Ramos (cell line): Measurements from ENCODE around the gene KIAA1217.
"Not testable (repeated sequence)": the region's sequence is repeated elsewhere in the genome, so short reads cannot be mapped to it uniquely, and the experiment has no call there.

ENCODE experiments used
- in situ Hi-C: fragments of 300-500 bp; cut with MboI; formaldehyde crosslinking; loops from one replicate; pipeline ENCODE4 v1.14.3; 2022; ENCODE audit warnings: low sequenced_read_pairs; ENCODE audit not compliant: unreplicated experiment

The KIAA1217 gene

GRCh38 chr10:24324651-24325050 lies 115.7 kb downstream of the KIAA1217 start:
- in situ Hi-C loops: no loop called here

DNA sequence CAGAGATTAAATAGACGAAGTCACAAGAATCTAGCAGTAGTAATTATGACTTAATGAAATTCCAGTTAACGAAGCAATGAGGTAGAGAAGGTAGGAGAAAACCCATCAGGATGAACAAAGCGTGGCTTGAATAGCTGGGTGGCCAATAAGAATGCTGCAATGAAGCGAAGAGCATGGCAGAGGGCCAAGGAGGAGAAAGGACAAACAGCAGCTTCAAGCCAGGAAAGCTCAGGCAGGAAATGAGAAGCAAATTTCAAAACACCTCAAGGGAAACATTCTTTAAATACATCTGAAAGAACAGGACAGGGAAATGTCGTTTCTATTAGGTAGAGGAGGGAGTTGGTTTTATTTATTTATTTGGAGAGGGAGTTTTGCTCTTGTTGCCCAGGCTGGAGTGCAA lies 122.5 kb downstream of the KIAA1217 start:
- in situ Hi-C loops: no loop called here

GRCh38 chr10:24333736-24334135 lies 124.8 kb downstream of the KIAA1217 start:
- in situ Hi-C loops: no loop called here

DNA sequence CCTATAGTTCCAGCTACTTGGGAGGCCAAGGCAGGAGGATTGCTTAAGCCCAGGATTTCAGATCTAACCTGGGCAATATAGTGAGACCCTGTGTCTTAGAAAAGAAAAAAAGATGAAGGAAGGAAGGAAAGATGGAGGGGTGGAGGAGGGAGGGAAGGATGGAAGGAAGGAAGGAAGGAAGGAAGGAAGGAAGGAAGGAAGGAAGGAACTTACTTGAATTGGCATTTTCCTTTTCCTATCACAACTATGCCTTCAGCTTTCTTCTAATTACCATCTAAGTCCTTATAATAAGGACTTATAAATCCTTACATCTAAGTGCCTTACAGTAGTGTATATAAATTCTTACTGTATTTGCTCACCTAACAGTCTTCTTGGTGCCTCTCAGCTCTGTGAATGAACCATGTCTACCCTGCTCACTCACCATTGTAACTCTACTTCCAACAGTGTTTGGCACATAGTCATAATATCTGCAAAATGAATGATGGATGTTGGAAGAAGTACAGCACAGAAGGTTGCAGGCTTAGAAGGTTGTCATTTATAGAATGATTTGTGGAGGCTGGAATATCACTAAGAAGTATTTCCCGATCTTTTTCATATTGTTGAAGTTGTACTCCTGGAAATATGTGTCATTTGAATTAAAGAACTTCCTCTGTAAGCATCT lies 125.5 kb downstream of the KIAA1217 start:
- in situ Hi-C loops: no loop called here

DNA sequence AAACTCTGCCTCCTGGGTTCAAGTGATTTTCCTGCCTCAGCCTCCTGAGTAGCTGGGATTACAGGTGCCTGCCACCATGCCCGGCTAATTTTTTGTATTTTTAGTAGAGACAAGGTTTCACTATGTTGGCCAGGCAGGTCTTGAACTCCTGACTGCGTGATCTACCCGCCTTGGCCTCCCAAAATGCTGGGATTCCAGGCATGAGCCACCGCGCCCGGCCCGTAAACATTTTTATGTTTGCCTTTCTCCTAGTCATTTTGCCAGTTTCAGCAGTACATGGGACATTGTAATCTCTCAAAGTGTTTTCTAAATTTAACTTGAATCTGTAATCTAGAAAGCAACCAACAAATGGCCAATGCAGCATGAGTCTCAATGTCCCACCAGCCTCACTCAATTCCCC lies 128.8 kb downstream of the KIAA1217 start:
- in situ Hi-C loops: not testable (repeated sequence)

- in situ Hi-C loops: no loop called here
Observed at GRCh38 chr10:24339387-24339786, 130.4 kb downstream of the KIAA1217 start.

- in situ Hi-C loops: no loop called here
Observed at GRCh38 chr10:24340446-24340845, 131.5 kb downstream of the KIAA1217 start.

DNA sequence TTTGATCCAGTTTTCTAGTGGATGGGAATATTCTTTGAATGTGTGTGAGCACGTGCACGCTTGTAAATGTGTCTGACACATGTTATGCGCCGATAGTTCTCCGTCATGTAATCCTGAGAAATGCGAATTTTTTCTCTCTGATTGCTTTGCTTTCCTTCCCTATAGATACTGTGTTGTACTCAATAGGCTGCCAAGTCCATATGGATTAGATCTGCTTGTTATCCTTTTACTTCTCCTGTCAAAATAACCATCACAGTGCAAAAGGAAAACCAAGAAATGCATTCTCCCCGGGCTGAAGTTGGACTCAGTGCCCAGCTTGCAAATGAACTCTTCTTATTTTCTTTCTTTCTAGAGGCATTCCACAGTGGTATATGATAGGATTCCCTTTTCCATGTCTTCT lies 131.9 kb downstream of the KIAA1217 start:
- in situ Hi-C loops: no loop called here

DNA sequence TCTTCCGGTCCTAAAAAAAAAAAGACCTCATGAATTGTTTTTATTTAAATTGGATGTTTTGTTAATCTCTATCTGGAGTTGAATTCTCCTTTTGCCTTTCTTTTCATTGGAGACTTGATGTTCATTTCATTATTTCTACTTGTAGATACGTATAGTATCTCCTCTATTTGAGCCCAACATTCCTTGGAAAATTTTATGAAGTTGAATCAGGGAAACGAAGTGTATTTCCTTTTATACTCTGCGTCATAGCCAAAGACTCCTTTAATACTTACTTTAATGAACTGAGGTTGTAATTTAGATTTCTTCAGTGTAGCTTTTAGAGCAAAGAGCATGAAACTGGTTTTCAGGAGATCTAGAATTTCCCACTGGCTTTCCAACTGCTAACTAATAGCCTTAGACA lies 132.4 kb downstream of the KIAA1217 start:
- in situ Hi-C loops: no loop called here

GRCh38 chr10:24341897-24342296 lies 133.0 kb downstream of the KIAA1217 start:
- in situ Hi-C loops: no loop called here

- in situ Hi-C loops: no loop called here
Observed at GRCh38 chr10:24343686-24344085, 134.7 kb downstream of the KIAA1217 start.

DNA sequence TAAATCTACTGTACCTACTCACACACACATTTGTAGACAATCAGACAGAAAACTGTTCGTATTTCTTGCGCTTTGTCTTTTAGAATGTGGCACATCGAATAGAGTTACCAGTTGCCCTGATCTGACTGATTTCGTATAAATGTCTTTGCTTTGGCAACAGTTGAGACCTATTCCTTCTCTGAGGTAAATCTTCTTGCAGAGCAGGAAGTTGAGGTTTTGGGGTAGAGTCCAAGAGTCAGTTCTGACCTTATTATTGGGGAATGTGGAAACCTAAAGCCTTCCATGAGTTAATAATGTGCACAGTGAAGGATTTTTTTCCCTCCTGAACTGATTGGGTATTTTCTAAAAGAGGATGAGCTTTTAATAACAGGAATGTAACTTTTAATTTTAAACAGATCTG lies 135.3 kb downstream of the KIAA1217 start:
- in situ Hi-C loops: no loop called here

DNA sequence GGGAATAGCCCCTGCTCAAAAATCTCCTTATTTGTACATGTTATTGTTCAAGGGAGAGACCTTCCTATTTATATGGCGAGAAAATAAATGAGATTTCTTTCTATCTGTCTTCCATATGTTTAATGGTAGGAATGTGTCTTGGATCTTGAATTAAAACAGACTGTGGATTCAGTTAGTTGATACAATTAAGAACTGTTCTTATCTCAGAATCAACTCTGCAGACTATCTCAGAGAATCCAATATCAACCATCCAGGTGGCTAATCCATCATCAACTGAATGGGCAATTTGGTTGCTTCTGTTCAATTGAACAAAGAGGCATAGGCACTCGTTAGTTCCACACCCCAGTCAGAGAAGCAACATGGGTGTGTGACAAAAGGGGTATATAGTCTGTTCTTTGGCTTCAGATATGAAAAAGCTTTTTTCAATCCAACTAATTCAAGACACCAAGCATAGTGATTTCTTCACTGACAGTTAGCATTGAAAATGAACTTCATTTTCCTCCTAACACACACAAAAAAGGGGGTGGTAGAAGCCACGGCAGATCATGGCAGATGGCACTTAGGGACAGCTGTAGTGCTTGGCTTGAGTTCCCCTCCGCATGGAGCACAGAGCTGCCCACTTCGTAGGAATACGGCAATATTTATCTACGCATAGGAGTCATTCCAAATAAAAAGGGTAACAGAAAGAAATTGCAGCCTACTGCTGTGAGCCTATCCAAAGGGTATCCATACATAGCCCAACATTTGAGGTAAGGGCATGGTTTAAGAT lies 135.9 kb downstream of the KIAA1217 start:
- in situ Hi-C loops: no loop called here

DNA sequence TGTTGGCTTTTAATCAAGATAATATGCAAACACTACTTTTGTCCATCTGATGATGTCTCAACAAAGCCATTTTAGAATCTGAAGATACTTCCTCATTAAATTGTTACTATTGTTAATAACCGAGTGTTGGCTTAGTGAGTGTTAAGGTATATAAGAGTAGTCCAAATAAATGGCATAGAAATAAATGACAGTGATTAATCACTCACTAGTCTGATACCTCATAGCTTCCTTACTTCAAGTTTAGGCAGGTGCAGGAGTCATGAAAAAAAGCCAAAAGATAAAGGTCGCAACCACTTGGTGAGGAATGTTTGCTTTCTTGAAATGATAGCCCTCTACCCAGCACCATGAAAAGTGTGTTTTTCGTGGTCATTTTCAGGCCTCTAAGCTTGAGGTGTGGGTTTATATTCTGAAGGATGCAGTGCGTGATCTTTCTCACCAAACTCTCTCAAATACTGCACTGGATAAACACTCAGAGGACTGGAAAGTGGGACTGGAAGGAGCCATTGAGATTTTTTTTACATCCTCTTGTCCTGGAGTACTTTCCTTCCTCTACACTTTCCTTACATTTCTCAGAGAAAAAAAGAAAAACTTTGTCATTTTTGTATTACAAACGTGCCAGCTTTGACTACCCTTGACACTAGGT lies 138.1 kb downstream of the KIAA1217 start:
- in situ Hi-C loops: no loop called here

GRCh38 chr10:24349379-24350001 lies 140.6 kb downstream of the KIAA1217 start:
- in situ Hi-C loops: no loop called here

- in situ Hi-C loops: no loop called here
Observed at GRCh38 chr10:24350070-24350921, 141.4 kb downstream of the KIAA1217 start.

DNA sequence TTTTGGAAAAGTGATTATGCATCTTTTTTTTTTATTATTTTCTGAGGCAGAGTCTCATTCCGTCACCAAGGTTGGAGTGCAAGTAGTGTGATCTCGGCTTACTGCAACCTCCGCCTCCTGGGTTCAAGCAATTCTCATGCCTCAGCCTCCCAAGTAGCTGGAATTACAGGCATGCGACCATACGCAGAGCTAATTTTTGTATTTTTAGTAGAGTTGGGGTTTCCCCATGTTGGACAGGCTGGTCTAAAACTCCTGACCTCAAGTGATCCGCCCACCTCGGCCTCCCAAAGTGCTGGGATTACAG lies 141.9 kb downstream of the KIAA1217 start:
- in situ Hi-C loops: not testable (repeated sequence)

DNA sequence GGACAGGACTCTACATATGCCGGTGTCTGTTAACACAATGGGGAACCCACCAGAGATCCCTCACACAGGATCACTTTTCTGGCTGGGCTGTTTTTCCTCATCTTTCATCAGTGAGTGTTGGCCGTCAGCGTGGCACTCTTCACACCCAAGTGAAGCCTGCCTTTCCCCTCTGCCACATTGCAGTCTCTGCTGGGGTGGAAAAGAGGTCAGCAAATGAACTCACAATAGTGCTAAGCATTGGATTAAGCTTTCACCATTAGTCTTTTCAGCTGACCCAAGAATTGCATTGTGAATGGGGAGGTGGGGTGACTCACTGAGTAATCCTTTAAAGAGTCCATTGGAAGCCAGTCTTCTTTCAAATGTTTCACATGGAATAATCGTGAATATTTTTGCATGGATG lies 143.0 kb downstream of the KIAA1217 start:
- in situ Hi-C loops: no loop called here

GRCh38 chr10:24352399-24352798 lies 143.5 kb downstream of the KIAA1217 start:
- in situ Hi-C loops: no loop called here

DNA sequence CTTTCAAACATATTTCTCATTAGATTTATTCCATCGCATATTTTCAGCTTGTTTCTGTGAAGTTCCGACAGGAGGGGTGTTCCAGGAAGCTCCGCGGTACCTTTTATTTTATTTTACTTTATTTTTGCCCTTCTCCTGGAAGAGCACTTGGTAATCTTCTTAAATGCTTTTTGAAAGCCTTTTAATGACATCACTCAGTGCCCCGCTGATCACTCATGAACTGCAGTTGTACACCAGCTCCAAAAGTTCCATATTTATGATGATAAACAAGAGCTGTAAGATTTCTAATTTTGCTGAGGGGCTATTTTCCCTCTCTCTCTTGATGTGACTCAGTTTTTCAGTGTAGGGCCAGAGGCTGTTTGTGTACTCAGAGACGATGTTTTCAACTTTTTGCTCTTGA lies 144.4 kb downstream of the KIAA1217 start:
- in situ Hi-C loops: no loop called here
